ENCODE measurements around the gene IL4I1. TPM values are rescaled to one million over a fixed set of nuclear protein-coding genes. Genes with fewer than 3 reads are reported as not detected.

The IL4I1 gene
- total and polyA plus RNA-seq, 2 donors (not counting 1 experiment from before 2014, with no cell fraction given), result 0.48 to 3.1 TPM

DNA sequence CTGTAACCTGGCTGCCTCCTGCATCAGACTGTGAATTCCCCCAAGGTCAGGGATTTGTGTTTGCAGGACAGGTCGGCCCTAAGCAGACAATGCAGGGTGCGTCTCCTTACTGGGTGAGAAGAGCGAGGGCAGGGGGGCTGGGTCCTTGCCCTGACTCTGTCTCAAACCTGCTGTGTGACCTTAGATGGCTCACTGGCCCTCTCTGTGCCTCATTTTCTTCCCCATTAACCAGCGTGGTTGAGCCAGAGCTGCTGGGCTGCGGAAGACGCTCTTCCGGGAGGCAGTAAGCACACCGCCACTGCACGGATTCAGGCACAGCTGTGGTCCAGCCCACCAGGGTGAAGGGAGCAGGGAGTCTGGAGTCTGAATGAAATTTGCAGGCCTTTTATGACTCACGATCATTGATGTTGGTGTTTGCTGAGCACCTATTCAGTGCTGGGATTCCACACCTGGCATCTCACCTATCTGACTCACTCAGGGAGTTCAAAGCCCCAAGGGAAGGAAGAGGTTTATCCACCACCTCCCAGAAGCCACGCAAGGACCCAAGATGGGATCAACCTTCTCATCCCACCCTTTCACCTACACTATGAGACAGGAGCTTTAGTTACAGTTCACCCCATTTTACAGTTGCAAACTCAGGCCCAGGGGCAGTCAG, 22.1 kb downstream of the IL4I1 start:
- POLR2A ChIA-PET, result interaction anchor here (1.7 kb wide), 1 partner anchor 55 kb away, joined by 4 read pairs; no protein-coding TSS in a partner anchor
- no peak overlapping the region for H3K4me3 ChIP-seq (ENCODE audit: control extremely low read depth in 1 of 5, extremely low read depth in 1 of 5, insufficient read depth in 1 of 5, low read depth in 2 of 5, low read length in 4 of 5)
- over 99% methylated on average over 8 of the region's 11 CpGs for WGBS (ENCODE audit: insufficient coverage)
- H3K4me1 Mint-ChIP-seq, result peaks cover 31% of the 10 kb centered on the region
- H2AFZ ChIP-seq (ENCODE audit: insufficient read depth, low read depth, low read length, poor library complexity, severe bottlenecking), result no peak overlapping the region
- peaks cover 36% of the 10 kb centered on the region for H3K79me2 ChIP-seq (ENCODE audit: control insufficient read depth, insufficient read depth, low read length)
- no peak overlapping the region for H3K4me3 Mint-ChIP-seq
- peak overlapping the region; percentile 46 for H3K27ac Mint-ChIP-seq
- ATAC-seq (ENCODE audit: low read depth) (no peak), DNase-seq (no peak)
- no peaks in the 10 kb centered on the region for H3K27me3 Mint-ChIP-seq
- no peaks in the 10 kb centered on the region for H3K27me3 ChIP-seq (replicated peaks in 1 of 4; ENCODE audit: control extremely low read depth in 1 of 4, control insufficient read depth in 3 of 4, insufficient read depth in 4 of 4, low read length in 3 of 4)
- H3K27ac ChIP-seq (ENCODE audit: low read length in 2 of 2), result no peak overlapping the region
- H3K9me3 Mint-ChIP-seq (ENCODE audit: insufficient read depth), result no peaks in the 10 kb centered on the region
- CTCF ChIA-PET, result no interaction called here
- H3K36me3 ChIP-seq (replicated peaks in 1 of 2; ENCODE audit: control extremely low read depth in 1 of 2, control insufficient read depth in 1 of 2, extremely low read depth in 1 of 2, insufficient read depth in 2 of 2, low read length in 1 of 2), result peaks cover 0 to 13% of the 10 kb centered on the region in 2 experiments
- no peak for TF ChIP-seq EZH2 (IDR thresholded peaks at IDR 0.05; ENCODE audit: borderline replicate concordance, insufficient read depth, low read depth, low read length, poor library complexity, severe bottlenecking)
- TF ChIP-seq, protein P1, sequence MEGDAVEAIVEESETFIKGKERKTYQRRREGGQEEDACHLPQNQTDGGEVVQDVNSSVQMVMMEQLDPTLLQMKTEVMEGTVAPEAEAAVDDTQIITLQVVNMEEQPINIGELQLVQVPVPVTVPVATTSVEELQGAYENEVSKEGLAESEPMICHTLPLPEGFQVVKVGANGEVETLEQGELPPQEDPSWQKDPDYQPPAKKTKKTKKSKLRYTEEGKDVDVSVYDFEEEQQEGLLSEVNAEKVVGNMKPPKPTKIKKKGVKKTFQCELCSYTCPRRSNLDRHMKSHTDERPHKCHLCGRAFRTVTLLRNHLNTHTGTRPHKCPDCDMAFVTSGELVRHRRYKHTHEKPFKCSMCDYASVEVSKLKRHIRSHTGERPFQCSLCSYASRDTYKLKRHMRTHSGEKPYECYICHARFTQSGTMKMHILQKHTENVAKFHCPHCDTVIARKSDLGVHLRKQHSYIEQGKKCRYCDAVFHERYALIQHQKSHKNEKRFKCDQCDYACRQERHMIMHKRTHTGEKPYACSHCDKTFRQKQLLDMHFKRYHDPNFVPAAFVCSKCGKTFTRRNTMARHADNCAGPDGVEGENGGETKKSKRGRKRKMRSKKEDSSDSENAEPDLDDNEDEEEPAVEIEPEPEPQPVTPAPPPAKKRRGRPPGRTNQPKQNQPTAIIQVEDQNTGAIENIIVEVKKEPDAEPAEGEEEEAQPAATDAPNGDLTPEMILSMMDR (IDR thresholded peaks at IDR 0.05), result no peak
- no peaks in the 10 kb centered on the region for H3K9me3 ChIP-seq (ENCODE audit: control extremely low read depth in 1 of 3, control insufficient read depth in 2 of 3, insufficient read depth in 1 of 3, low read length in 2 of 3)
- peaks cover 17% of the 10 kb centered on the region for H4K20me1 ChIP-seq (ENCODE audit: control insufficient read depth, insufficient read depth, low read length, poor library complexity, severe bottlenecking)
- peaks cover 22 to 32% of the 10 kb centered on the region in 2 donors for H3K4me1 ChIP-seq (ENCODE audit: control insufficient read depth in 2 of 2, insufficient read depth in 2 of 2, low read length in 2 of 2)
- intact Hi-C loops (cut with micrococcal nuclease), result no loop called here
- H3K4me2 ChIP-seq (replicated peaks; ENCODE audit: low read depth, low read length, poor library complexity, severe bottlenecking), result no peak overlapping the region
- H3K9ac ChIP-seq (ENCODE audit: low read length), result no peak overlapping the region

DNA sequence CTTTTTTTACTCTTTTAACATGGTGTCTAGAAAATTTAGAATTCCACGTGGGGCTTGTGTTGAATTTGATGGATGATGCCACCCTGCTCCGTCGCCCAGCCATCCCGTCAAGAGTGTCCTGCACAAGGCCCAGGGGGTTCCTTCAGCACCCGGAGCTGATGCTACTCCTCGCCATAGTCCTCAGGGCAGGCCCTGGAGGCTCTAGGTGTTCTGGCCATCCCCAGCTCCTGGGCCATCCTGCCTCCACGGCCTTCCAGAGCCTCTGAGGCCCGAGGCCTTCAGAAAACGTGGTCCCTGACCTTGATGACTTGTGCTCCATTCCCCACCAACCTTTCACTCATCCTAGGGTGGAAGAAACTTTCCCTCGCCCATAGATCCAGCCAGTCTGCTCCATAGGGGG, 22.9 kb downstream of the IL4I1 start:
- H3K4me3 ChIP-seq (ENCODE audit: control extremely low read depth in 1 of 5, extremely low read depth in 1 of 5, insufficient read depth in 1 of 5, low read depth in 2 of 5, low read length in 4 of 5), result no peak overlapping the region
- H3K9ac ChIP-seq (ENCODE audit: low read length), result no peak overlapping the region
- no peak overlapping the region for H3K4me2 ChIP-seq (replicated peaks; ENCODE audit: low read depth, low read length, poor library complexity, severe bottlenecking)
- ATAC-seq (ENCODE audit: low read depth) (no peak), DNase-seq (no peak)
- H3K9me3 Mint-ChIP-seq (ENCODE audit: insufficient read depth), result no peaks in the 10 kb centered on the region
- H3K27ac Mint-ChIP-seq, result no peak overlapping the region
- intact Hi-C loops (cut with micrococcal nuclease), result no loop called here
- TF ChIP-seq, protein P1 (IDR thresholded peaks at IDR 0.05), result no peak
- TF ChIP-seq EZH2 (IDR thresholded peaks at IDR 0.05; ENCODE audit: borderline replicate concordance, insufficient read depth, low read depth, low read length, poor library complexity, severe bottlenecking), result no peak
- H3K79me2 ChIP-seq (ENCODE audit: control insufficient read depth, insufficient read depth, low read length), result peaks cover 32% of the 10 kb centered on the region
- 95% methylated on average over 10 of the region's 10 CpGs for WGBS (ENCODE audit: insufficient coverage)
- peaks cover 9% of the 10 kb centered on the region for H4K20me1 ChIP-seq (ENCODE audit: control insufficient read depth, insufficient read depth, low read length, poor library complexity, severe bottlenecking)
- peaks cover 29% of the 10 kb centered on the region for H3K4me1 Mint-ChIP-seq
- no peak overlapping the region for H2AFZ ChIP-seq (ENCODE audit: insufficient read depth, low read depth, low read length, poor library complexity, severe bottlenecking)
- peaks cover 0 to 4% (median 0%) of the 10 kb centered on the region in 3 donors for H3K9me3 ChIP-seq (ENCODE audit: control extremely low read depth in 1 of 3, control insufficient read depth in 2 of 3, insufficient read depth in 1 of 3, low read length in 2 of 3)
- H3K4me1 ChIP-seq (ENCODE audit: control insufficient read depth in 2 of 2, insufficient read depth in 2 of 2, low read length in 2 of 2), result peaks cover 26 to 33% of the 10 kb centered on the region in 2 donors
- H3K27me3 Mint-ChIP-seq, result no peaks in the 10 kb centered on the region
- H3K27ac ChIP-seq (ENCODE audit: low read length in 2 of 2), result no peak overlapping the region
- no peak overlapping the region for H3K4me3 Mint-ChIP-seq
- ChIA-PET POLR2A (no interaction called here), CTCF (no interaction called here)
- H3K27me3 ChIP-seq (replicated peaks in 1 of 4; ENCODE audit: control extremely low read depth in 1 of 4, control insufficient read depth in 3 of 4, insufficient read depth in 4 of 4, low read length in 3 of 4), result no peaks in the 10 kb centered on the region
- H3K36me3 ChIP-seq (replicated peaks in 1 of 2; ENCODE audit: control extremely low read depth in 1 of 2, control insufficient read depth in 1 of 2, extremely low read depth in 1 of 2, insufficient read depth in 2 of 2, low read length in 1 of 2), result peaks cover 0 to 5% of the 10 kb centered on the region in 2 experiments

Data from B cell (primary cell).